Measurements from ENCODE around the gene RTN4RL1.

RTN4RL1 gene

DNA sequence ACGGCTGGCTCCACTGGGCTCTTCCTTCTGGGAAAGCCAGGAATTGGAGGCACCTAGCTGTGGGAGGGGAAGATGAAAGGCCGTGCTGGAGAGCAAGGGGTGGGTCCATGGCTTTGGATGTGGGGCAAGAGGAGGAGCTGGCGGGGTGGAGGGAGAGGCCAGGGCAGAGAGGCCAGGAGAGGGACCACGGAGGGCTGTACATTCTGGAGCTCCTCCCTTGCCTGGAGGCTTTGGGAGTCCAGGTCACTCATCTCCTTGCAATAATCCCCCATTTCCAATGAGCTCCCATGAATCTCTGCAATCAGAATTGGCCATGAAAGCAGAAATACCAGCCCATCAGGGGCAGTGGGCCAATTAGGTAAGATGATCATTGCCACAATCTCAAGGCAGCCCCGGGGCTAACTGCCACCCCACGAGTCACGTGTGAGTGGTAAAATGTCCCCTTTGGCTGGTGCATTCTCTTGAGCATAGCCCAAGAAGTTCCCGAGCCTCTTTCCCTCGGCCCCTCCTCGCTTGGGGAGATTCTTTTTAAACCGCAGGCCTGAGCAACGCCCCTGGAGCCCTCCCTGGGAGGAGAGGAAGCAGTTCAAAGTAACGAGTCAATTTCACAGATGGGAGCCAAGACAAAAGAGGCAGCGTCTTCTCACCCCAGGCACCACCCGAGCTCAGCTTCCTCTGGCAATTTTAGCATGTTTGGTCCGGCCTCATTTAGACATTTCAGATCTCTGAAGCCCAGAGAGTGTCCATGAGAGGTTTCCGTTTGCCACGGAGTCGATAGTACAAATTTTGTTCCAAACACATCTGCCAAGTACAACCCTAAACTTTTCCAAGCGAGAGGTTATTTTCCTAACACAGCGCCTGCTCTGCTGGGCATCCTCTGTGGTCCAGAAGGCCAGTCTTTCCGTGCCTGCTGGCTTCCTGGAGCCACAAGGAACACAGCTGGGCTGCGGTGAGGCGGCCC is 13.4 kb downstream of the RTN4RL1 start:
- Histone ChIP-seq H3K27ac (ENCODE audit: low read depth, low read length, poor library complexity, severe bottlenecking) (no peak overlapping the region), H3K9me2 (ENCODE audit: low read depth, low read length) (no peaks in the 10 kb centered on the region), H3K4me3 (ENCODE audit: low read depth, low read length, poor library complexity, severe bottlenecking) (no peak overlapping the region), H3K4me1 (ENCODE audit: insufficient read depth, low read length, severe bottlenecking) (no peaks in the 10 kb centered on the region), H3F3A (ENCODE audit: insufficient read depth, low read length) (no peaks in the 10 kb centered on the region), H4K20me1 (ENCODE audit: insufficient read depth, low read length) (no peaks in the 10 kb centered on the region), H3K27me3 (ENCODE audit: insufficient read depth, low read length) (peaks cover 29% of the 10 kb centered on the region; the same call in 1 of the 2 replicates), H3K36me3 (ENCODE audit: insufficient read depth, low read length) (no peaks in the 10 kb centered on the region; the same call in 1 of the 2 replicates), H3K9me3 (ENCODE audit: low read length) (no peaks in the 10 kb centered on the region), H3K9ac (ENCODE audit: low read length) (no peak overlapping the region), H3K4me2 (ENCODE audit: low read length) (no peak overlapping the region), H3K79me2 (ENCODE audit: insufficient read depth, low read length) (no peaks in the 10 kb centered on the region), H2AFZ (ENCODE audit: low read length) (no peak overlapping the region)
- TF ChIP-seq EZH2 (IDR thresholded peaks at IDR 0.05; ENCODE audit: borderline replicate concordance, low read length), result no peak
- no peak for TF ChIP-seq CTCF (IDR thresholded peaks at IDR 0.05; ENCODE audit: low read length)

GRCh38 chr17:2009737-2010136 is 15.4 kb downstream of the RTN4RL1 start:
- Histone ChIP-seq H4K20me1 (ENCODE audit: insufficient read depth, low read length) (no peaks in the 10 kb centered on the region), H3K4me3 (ENCODE audit: low read depth, low read length, poor library complexity, severe bottlenecking) (no peak overlapping the region), H3K27me3 (ENCODE audit: insufficient read depth, low read length) (peaks cover 22% of the 10 kb centered on the region; the same call in 1 of the 2 replicates), H3K9me3 (ENCODE audit: low read length) (no peaks in the 10 kb centered on the region), H3K79me2 (ENCODE audit: insufficient read depth, low read length) (no peaks in the 10 kb centered on the region), H3K9ac (ENCODE audit: low read length) (no peak overlapping the region), H3K4me1 (ENCODE audit: insufficient read depth, low read length, severe bottlenecking) (no peaks in the 10 kb centered on the region), H3K36me3 (ENCODE audit: insufficient read depth, low read length) (no peaks in the 10 kb centered on the region; the same call in 1 of the 2 replicates), H3K9me2 (ENCODE audit: low read depth, low read length) (no peaks in the 10 kb centered on the region), H2AFZ (ENCODE audit: low read length) (no peak overlapping the region), H3F3A (ENCODE audit: insufficient read depth, low read length) (no peaks in the 10 kb centered on the region), H3K4me2 (ENCODE audit: low read length) (no peak overlapping the region), H3K27ac (ENCODE audit: low read depth, low read length, poor library complexity, severe bottlenecking) (no peak overlapping the region)
- TF ChIP-seq CTCF (IDR thresholded peaks at IDR 0.05; ENCODE audit: low read length), result no peak

GRCh38 chr17:2008332-2009126 is 16.6 kb downstream of the RTN4RL1 start:
- no peaks in the 10 kb centered on the region for H3K9me3 ChIP-seq (ENCODE audit: low read length)
- H4K20me1 ChIP-seq (ENCODE audit: insufficient read depth, low read length), result no peaks in the 10 kb centered on the region
- H3K9me2 ChIP-seq (ENCODE audit: low read depth, low read length), result no peaks in the 10 kb centered on the region
- no peaks in the 10 kb centered on the region for H3F3A ChIP-seq (ENCODE audit: insufficient read depth, low read length)
- no peaks in the 10 kb centered on the region; the same call in 1 of the 2 replicates for H3K36me3 ChIP-seq (ENCODE audit: insufficient read depth, low read length)
- no peak overlapping the region for H3K4me3 ChIP-seq (ENCODE audit: low read depth, low read length, poor library complexity, severe bottlenecking)
- no peak overlapping the region for H3K27ac ChIP-seq (ENCODE audit: low read depth, low read length, poor library complexity, severe bottlenecking)
- H3K27me3 ChIP-seq (ENCODE audit: insufficient read depth, low read length), result peaks cover 13% of the 10 kb centered on the region; the same call in 1 of the 2 replicates
- no peaks in the 10 kb centered on the region for H3K79me2 ChIP-seq (ENCODE audit: insufficient read depth, low read length)
- no peaks in the 10 kb centered on the region for H3K4me1 ChIP-seq (ENCODE audit: insufficient read depth, low read length, severe bottlenecking)
- no peak overlapping the region for H2AFZ ChIP-seq (ENCODE audit: low read length)
- no peak overlapping the region for H3K9ac ChIP-seq (ENCODE audit: low read length)
- no peak overlapping the region for H3K4me2 ChIP-seq (ENCODE audit: low read length)
- TF ChIP-seq CTCF (IDR thresholded peaks at IDR 0.05; ENCODE audit: low read length), result no peak

All from OCI-LY1 (cell line).